Midbrain (tissue), 1 donor: Measurements from ENCODE around the gene SEL1L3.

Source experiments
- DNase-seq: peaks from one replicate; lab custom pipeline; 2025; lab: John Stamatoyannopoulos, UW

The SEL1L3 gene

GRCh38 chr4:25788703-25789238 is 74.0 kb downstream of the SEL1L3 start:
- no peak for DNase-seq

- no peak for DNase-seq
These were observed 76.2 kb downstream of the SEL1L3 start for GRCh38 chr4:25786497-25787065.

GRCh38 chr4:25783943-25784342 is 78.8 kb downstream of the SEL1L3 start:
- DNase-seq = no peak

- no peak for DNase-seq
These were observed 79.7 kb downstream of the SEL1L3 start for GRCh38 chr4:25783126-25783525.

- DNase-seq = no peak
These were observed 80.3 kb downstream of the SEL1L3 start for GRCh38 chr4:25782482-25782881.

- no peak for DNase-seq
These were observed 83.8 kb downstream of the SEL1L3 start for GRCh38 chr4:25779021-25779420.

- DNase-seq = no peak
These were observed 86.0 kb downstream of the SEL1L3 start for GRCh38 chr4:25776795-25777194.

GRCh38 chr4:25775166-25775565 is 87.6 kb downstream of the SEL1L3 start:
- no peak for DNase-seq

- DNase-seq = no peak
These were observed 89.4 kb downstream of the SEL1L3 start for GRCh38 chr4:25773358-25773757.

- DNase-seq = no peak
These were observed 91.1 kb downstream of the SEL1L3 start for GRCh38 chr4:25771672-25772071.

GRCh38 chr4:25770847-25771246 is 91.9 kb downstream of the SEL1L3 start:
- no peak for DNase-seq

- DNase-seq = no peak
These were observed 93.5 kb downstream of the SEL1L3 start for GRCh38 chr4:25769251-25769650.

- DNase-seq = peak; percentile 74
These were observed 94.7 kb downstream of the SEL1L3 start for GRCh38 chr4:25767877-25768725.

- DNase-seq = no peak
These were observed 102.2 kb downstream of the SEL1L3 start for GRCh38 chr4:25760518-25761157.

- DNase-seq = no peak
These were observed 102.7 kb downstream of the SEL1L3 start for GRCh38 chr4:25760048-25760447.

- no peak for DNase-seq
These were observed 103.7 kb downstream of the SEL1L3 start for GRCh38 chr4:25759101-25759500.

GRCh38 chr4:25757452-25757851 is 105.3 kb downstream of the SEL1L3 start:
- DNase-seq = no peak

- DNase-seq = no peak
These were observed 106.3 kb downstream of the SEL1L3 start for GRCh38 chr4:25756503-25756902.

- no peak for DNase-seq
These were observed 106.9 kb downstream of the SEL1L3 start for GRCh38 chr4:25755911-25756310.

- DNase-seq = no peak
These were observed 109.5 kb downstream of the SEL1L3 start for GRCh38 chr4:25753239-25753638.

GRCh38 chr4:25750874-25751273 is 111.9 kb downstream of the SEL1L3 start:
- DNase-seq = no peak

- no peak for DNase-seq
These were observed 113.5 kb downstream of the SEL1L3 start for GRCh38 chr4:25749150-25749794.
